ENCODE data around the gene CST3. TPM values are rescaled to one million over a fixed set of nuclear protein-coding genes. Genes with fewer than 3 reads are reported as not detected.
A peak's percentile ranks its signal among the peaks of the same experiment; 100 is the strongest.
"Not testable (repeated sequence)": the region's sequence is repeated elsewhere in the genome, so short reads cannot be mapped to it uniquely, and the experiment has no call there.

Gene CST3
- total RNA-seq, 1 experiment from 2014 or later, result 148 TPM

DNA sequence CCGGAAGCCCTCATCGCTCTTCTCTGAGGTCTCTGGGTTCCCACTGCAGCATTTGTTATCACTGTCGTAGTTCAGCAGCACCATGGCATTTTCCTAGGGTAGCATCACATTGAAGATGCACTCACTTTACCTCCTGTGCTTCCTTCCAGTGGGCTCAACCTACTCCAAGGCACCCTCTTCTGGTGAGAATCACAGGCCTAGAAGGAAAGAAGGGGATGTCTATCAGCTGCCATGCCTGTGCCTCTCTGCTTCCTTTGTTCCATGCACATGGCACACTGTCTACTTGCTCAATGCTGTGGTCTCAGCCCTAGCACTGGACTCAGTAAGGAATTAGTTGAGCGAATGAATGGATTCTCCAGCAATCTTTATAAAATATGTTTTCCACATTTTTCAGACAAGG, 28.4 kb upstream of the CST3 start:
- Histone ChIP-seq H3K36me3 (no peaks in the 10 kb centered on the region), H3K27me3 (no peaks in the 10 kb centered on the region), H3K4me3 (no peak overlapping the region), H3K9me3 (no peaks in the 10 kb centered on the region)
- no peak for DNase-seq

DNA sequence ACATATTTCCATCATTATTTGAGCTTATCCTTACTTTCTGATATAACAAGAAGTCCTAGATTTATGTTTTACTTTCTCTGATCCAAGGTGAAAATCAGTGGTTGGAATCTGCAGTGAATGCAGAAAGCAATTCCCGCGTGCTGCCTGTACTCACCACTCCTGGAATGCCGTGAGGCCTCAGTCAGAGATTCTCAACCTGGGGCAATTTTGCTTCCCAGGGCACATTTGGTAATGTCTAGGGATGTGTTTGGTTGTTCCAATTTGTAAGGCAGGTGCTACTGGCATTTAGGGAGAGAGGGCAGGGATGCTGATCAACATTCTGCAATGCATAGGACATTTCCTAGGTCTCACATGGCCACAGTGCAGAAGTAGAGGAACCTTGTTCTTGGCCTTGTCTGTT, 27.2 kb upstream of the CST3 start:
- Histone ChIP-seq H3K4me3 (no peak overlapping the region), H3K36me3 (no peaks in the 10 kb centered on the region), H3K27me3 (no peaks in the 10 kb centered on the region), H3K9me3 (no peaks in the 10 kb centered on the region)
- DNase-seq, result no peak

DNA sequence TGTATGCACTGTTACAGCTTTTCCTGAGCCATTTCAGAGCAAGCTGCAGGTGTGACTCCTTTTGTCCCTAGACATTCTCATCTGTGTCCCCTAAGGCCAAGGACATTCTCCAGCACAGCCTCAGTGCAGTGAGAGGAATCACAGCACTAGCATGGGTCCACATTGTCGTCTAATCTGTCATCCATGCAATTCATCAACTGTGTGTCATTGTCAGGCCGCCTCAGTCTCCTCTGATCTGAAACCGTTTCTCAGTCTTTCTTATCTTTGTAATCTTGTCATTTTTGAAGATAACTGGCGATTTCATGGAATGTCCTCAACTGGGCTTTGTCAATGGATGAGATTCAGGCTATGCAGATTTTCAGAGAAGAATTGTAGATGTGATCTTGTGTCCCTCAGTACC, 26.3 kb upstream of the CST3 start:
- not testable (repeated sequence) for H3K36me3 ChIP-seq, DNase-seq, H3K4me3 ChIP-seq, H3K27me3 ChIP-seq, H3K9me3 ChIP-seq

DNA sequence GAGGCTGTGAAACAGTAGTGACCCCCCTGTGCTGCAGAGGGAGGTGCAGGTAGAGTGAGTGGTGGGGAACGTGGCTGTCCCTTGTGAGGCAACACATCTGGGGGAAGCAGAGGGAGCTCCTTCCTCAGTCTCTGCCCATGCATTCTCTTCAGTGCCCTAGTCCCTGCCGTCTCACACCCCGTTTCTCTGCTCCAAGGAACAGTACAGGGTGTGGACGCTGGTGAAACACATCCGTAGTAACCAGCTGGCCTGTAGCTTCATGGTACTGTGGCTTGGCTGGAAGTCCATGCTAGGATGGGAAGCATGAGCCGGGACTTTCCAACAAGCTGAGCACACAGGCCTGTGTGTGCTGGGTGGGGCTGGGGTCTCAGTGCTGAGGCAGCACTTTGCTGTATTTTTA, 25.4 kb upstream of the CST3 start:
- DNase-seq, result no peak
- H3K9me3 ChIP-seq, result no peaks in the 10 kb centered on the region
- no peak overlapping the region for H3K4me3 ChIP-seq
- H3K36me3 ChIP-seq, result no peaks in the 10 kb centered on the region
- no peaks in the 10 kb centered on the region for H3K27me3 ChIP-seq

DNA sequence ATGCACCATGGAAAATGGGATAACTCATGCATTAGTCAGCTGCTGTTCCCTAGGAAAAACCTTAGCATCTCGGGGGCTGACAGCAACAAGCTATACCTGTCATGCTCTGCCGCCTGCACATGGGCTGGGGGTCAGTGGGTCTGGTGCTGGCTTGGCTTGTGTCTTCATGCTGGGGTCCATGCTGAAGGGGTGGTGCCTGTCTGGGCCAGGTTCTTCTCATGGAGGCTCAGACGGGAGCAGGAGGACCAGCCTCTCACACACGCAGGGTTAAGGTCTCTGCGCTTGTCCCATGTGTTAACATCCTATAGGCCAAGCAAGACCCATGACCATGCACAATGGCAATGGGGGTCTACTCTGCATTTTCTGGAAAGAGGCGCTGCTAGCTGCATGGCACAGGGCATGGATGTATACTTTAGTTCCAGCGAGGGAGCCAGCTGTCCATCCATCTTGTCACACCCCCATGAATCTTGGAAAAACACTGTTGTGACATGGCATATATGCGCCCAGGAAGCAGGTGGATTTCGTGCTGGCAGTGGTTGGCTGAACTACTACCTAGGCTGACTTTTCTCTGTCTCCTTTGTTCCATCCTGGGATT, 24.6 kb upstream of the CST3 start:
- no peak overlapping the region for H3K4me3 ChIP-seq
- DNase-seq, result no peak
- H3K27me3 ChIP-seq, result no peaks in the 10 kb centered on the region
- H3K9me3 ChIP-seq, result no peaks in the 10 kb centered on the region
- no peaks in the 10 kb centered on the region for H3K36me3 ChIP-seq

DNA sequence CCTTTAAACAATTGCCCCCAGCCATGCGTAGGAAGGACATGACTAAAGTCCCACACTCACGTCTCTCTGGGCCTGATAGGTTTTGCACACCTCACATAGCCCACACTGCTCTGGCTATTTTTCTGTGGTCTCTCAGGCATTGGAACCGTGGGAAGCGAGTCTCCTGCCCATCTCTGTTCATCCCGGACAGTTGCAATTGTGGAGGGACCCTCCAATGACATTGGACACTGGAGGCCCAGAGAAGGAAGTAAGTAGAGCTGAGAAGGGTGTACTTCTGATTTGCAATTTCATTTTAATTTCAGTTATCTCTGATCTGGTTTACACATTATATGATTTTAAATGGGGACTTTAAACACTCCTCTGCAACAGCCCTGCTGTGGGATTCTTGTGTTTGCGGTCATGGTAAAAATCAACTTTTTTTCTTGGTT, 23.3 kb upstream of the CST3 start:
- Histone ChIP-seq H3K4me3 (no peak overlapping the region), H3K36me3 (no peaks in the 10 kb centered on the region), H3K9me3 (no peaks in the 10 kb centered on the region), H3K27me3 (no peaks in the 10 kb centered on the region)
- DNase-seq, result no peak

DNA sequence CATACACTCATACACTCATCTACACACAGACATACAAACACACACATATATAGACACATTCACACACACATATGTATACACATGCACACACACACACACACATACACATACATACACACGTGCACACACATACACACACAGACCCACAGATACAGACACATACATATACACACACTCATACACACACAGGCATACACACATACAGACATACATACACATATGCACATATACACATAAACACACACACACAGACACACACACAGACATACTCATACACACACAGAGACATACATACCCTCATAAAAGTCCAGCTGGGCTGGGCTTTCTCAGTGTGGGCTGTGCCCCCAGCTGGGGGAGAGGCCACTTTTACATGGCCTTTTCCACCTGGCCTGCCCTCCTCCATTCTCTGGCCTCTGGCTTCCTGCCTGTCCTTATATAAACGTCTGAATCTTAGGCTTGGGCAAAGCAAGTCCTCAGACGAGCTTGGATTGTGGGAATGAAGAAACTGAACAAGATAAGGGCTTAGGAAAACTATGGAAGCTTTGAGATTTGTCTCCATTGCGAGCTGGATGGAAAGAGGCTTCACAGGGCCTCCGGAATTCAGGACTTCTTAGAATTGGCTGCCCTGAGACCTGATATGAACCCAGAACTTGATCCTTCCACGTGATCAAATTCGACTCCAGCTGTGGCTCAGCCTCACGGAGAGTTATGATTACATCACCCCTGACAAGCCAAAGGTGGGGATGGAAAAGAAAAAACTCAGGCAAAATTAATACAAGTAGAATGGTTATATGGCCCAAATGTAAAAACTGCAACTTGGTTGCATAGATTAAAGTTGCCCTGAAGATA, 22.5 kb upstream of the CST3 start:
- DNase-seq, result peak; percentile 30
- Histone ChIP-seq H3K27me3 (no peaks in the 10 kb centered on the region), H3K9me3 (no peaks in the 10 kb centered on the region), H3K36me3 (no peaks in the 10 kb centered on the region), H3K4me3 (no peak overlapping the region)

DNA sequence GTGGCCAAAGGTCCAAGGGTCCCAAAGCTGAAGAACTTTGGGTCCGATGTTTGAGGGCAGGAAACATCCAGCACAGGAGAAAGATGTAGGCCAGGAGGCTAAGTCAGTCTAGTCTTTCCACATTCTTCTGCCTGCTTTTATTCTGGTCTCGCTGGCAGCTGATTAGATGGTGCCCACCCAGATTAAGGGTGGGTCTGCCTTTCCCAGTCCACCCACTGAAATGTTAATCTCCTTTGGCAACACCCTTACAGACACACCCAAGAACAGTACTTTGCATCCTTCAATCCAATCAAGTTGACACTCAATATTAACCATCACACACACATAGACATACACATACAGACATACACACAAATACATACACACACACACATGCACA, 21.8 kb upstream of the CST3 start:
- H3K36me3 ChIP-seq, H3K9me3 ChIP-seq, H3K27me3 ChIP-seq, H3K4me3 ChIP-seq, DNase-seq: not testable (repeated sequence)

DNA sequence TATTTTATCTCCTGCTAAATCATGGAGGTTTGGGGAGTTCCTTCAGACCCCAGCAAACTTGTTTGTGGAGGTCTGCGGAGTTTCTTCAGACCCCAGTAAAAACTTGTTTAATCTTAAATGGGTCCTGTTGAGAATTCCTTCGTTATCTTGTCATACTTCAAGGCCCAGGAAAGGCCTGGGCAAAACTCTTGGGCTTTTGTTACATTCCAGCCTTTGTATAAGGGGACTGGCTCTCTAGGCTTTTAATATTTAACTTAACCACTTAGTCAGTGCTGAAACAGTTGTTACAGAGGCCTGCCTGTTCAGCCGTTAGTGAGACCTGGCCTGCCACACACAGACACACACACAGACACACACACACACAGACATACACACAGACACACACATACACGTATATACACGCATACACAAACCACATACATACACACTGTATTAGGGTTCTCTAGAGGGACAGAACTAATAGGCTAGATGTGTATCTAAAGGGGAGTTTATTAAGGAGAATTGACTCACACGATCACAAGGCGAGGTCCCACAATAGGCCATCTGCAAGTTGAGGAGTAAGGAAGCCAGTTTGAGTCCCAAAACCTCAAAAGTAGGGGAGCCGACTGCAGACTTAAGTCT, 21.3 kb upstream of the CST3 start:
- no peaks in the 10 kb centered on the region for H3K9me3 ChIP-seq
- H3K27me3 ChIP-seq, result no peaks in the 10 kb centered on the region
- H3K36me3 ChIP-seq, result no peaks in the 10 kb centered on the region
- no peak overlapping the region for H3K4me3 ChIP-seq
- no peak for DNase-seq

DNA sequence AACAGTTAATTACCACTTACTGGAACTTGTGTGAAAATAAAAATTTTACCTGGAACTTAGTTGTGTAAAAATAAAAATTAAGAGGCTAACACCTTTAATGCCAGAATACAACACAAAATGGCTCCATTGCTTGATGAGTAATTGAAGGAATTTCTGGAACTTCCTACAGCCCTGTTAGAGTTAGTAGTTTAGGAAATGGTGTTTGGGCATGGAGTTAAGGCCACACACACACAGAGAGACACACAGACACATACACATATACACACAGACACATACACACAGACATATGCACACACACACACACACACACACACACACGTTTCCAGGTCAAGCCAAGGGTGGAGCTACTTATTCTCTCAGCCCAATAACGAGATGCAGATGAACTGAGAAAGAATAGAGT, 20.6 kb upstream of the CST3 start:
- DNase-seq, result no peak
- Histone ChIP-seq H3K4me3 (no peak overlapping the region), H3K27me3 (no peaks in the 10 kb centered on the region), H3K36me3 (no peaks in the 10 kb centered on the region), H3K9me3 (no peaks in the 10 kb centered on the region)

DNA sequence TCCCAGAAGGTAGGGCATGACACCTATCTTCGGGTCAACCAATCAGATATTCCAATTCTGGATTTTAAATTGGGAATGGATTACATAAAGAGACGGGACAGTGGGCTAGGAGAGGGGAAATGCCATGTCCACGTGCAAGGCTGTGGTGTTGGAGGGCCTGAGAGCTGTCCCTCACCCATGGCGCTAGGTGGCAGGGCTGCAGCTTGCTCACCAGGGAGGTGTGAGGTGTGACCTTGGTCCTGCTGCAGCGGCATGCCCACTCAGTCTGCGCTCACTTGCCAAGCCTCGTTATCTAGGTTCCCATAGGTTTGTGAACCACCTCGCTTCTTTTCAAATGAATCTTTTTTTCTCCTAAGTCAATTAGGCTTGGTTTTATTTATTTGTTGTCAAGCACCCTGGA, 19.4 kb upstream of the CST3 start:
- no peak for DNase-seq

DNA sequence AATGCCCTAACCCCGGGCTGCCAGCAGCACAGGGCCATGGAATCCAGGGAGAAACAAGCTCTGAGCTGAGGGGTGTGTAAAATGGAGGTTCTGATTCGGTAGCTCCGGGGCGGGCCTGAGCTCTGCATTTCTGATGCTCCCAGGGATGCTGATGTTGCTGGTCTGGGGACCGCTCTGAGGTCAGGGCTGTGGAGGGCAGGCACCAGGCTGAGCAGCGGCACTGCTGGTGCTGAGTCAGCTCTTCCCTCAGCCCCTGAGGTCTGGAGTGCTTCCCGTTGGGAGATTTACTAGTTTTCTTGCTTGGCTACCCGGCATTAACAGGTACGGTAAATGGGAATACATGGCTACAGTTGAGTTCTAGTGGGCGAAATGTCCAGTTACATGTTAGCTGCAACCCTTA, 18.6 kb upstream of the CST3 start:
- no peaks in the 10 kb centered on the region for H3K9me3 ChIP-seq

More for the DNA sequence above, 19.4 kb upstream of the CST3 start:
- H3K4me3 ChIP-seq, result no peak overlapping the region
- H3K27me3 ChIP-seq, result no peaks in the 10 kb centered on the region
- H3K9me3 ChIP-seq, result no peaks in the 10 kb centered on the region
- H3K36me3 ChIP-seq, result no peaks in the 10 kb centered on the region

DNA sequence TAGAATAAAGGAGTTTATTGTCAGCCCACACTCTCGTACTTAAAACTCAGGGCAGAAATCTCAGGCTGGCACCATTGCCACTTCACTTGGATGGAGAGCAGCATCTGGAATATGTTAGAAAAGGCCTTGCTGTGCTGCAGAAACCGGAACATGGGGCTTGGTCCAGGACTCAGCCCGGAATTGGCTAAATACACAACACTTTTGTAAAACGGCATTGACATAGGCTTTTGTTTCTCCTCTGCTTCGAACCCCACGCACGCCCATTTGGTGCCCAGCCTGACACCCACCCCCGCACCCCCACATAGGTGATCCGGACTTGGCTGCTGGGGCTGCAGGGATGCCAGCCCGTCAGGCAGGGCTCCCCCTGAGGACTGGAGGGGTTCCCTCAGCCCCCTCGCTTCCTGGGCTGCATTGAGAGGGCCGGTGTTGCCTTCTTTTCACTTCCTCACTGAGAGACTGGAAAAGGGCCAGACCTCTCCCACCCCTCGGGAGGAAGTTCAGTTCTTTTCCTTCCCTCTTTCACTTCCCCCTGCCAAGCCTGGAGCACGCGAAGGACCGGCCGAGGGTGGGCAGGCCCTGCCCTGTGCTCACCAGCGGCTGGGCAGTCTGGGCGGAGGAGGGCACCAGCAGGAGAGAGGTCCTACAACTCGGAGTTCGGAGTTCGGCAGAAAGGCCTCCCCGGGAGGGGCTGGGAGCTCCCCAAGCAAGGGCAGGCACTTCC, 17.9 kb upstream of the CST3 start:
- Histone ChIP-seq H3K9me3 (no peaks in the 10 kb centered on the region), H3K27me3 (no peaks in the 10 kb centered on the region), H3K36me3 (no peaks in the 10 kb centered on the region), H3K4me3 (no peak overlapping the region)
- DNase-seq, result no peak

More for the DNA sequence above, 18.6 kb upstream of the CST3 start:
- DNase-seq, result no peak
- H3K36me3 ChIP-seq, result no peaks in the 10 kb centered on the region
- no peak overlapping the region for H3K4me3 ChIP-seq
- no peaks in the 10 kb centered on the region for H3K27me3 ChIP-seq

DNA sequence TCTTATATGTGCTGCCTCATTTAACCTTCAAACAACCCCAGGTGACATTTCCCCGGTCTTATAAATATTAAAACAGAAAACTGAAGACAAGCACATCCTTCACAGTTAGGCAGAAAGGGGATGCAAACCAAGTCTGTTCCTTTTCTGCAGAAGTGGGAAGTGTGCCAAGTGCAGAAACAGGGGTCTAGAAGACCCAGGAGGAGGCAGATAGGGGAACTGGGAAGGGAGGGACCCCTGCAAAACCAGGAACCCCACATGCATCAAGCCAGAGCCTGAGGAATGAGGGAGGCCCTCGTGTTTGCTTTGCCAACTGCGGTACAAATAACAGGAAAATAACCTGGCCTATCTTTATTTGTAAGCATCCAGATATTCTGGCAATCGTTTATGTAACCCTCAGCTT, 17.0 kb upstream of the CST3 start:
- H3K9me3 ChIP-seq, result no peaks in the 10 kb centered on the region
- no peaks in the 10 kb centered on the region for H3K36me3 ChIP-seq
- no peak for DNase-seq
- H3K27me3 ChIP-seq, result no peaks in the 10 kb centered on the region
- H3K4me3 ChIP-seq, result no peak overlapping the region

DNA sequence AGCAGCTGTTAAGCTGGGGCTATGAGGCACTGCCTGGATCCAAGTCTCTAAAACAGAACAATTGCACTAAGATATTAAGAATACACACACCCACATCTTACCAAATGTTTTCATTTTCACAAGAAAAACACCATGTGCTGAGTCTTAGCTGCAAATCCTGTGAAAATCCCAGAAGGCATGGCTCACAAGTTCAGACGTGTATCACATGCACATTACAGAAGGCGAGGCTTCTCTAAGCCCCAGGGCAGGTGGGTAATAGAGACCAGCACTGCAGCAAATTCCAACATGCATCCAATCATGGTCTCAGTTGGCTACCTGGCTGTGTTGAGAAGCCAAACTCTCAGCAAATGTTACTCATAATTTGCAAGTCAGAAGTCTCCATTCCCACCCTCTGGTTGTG, 16.2 kb upstream of the CST3 start:
- Histone ChIP-seq H3K36me3 (no peaks in the 10 kb centered on the region), H3K4me3 (no peak overlapping the region), H3K9me3 (no peaks in the 10 kb centered on the region), H3K27me3 (no peaks in the 10 kb centered on the region)
- no peak for DNase-seq

DNA sequence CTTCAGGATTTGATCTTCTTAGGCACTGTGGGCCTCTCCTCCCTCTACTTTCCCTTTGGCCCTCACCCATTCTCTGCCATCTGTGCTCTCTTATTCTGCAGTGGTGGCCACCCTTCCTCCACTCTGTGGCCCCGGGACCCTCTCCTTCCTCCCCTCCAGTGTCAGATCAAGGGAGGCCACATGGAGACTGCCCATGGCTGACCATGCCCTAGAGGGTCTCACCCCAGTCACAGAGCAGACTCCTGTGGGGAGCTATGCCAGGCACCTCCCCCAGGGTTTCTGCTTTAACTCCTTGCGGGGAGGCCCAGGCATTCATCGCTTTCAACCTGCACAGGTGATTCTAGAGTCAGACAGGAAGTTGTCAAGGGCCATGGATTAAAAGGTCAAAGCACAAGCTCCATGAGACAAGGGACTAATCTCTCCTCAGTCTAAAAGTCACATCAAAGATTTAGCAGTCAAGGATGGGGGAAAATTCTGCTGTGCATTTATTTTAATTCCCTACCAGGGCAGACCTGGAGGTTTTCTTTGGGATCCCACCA, 15.7 kb upstream of the CST3 start:
- no peak overlapping the region for H3K4me3 ChIP-seq
- H3K36me3 ChIP-seq, result no peaks in the 10 kb centered on the region
- no peaks in the 10 kb centered on the region for H3K27me3 ChIP-seq
- no peaks in the 10 kb centered on the region for H3K9me3 ChIP-seq
- no peak for DNase-seq

DNA sequence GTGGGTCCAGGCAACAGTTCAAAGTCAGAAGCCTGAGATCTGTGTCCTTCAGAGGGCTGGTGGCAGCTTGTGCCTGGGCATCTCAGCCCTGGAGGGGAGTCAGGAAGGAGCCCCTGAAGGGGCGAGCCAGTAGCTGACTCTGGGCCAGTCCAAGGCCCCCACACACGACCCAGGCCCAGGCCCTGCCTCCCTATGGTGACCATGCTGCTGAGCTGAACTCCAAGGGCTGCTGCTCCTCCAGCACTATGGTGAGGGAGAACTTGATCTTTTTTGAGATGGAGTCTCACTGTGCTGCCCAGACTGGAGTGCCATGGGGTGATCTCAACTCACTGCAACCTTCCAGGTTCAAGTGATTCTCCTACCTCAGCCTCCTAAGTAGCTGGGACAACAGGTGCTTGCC, 15.2 kb upstream of the CST3 start:
- no peaks in the 10 kb centered on the region for H3K36me3 ChIP-seq
- no peaks in the 10 kb centered on the region for H3K9me3 ChIP-seq
- H3K4me3 ChIP-seq, result no peak overlapping the region
- DNase-seq, result no peak
- H3K27me3 ChIP-seq, result no peaks in the 10 kb centered on the region

Data from MG63 (cell line).